Effector CD4-positive, alpha-beta T cell (primary cell): ENCODE data around the gene LGALS3.

ENCODE experiments used
- DNase-seq: peaks from one replicate; pipeline ENCODE4 v3.0.0-alpha.2; 2020

Gene LGALS3

DNA sequence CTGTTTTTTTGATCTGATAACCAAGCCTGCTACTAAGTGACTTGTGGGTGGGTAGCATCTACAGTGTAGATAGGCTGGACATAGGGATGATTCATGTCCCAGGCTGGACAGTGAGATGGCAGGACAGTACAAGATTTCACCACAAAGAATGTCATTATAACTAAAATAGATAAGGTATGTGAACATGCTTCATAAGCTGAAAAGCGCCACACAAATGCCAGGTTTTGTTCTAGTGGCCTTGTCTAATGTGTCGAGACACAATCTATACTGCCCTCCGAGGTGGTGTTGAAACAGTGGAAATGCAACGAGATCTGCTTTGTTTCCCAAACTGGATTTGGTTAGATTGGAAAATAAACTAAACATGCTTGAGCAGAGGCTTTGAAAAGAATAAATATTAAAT lies 4.4 kb downstream of the LGALS3 start:
- no peak for DNase-seq

GRCh38 chr14:55136241-55136640 lies 7.2 kb downstream of the LGALS3 start:
- no peak for DNase-seq

DNA sequence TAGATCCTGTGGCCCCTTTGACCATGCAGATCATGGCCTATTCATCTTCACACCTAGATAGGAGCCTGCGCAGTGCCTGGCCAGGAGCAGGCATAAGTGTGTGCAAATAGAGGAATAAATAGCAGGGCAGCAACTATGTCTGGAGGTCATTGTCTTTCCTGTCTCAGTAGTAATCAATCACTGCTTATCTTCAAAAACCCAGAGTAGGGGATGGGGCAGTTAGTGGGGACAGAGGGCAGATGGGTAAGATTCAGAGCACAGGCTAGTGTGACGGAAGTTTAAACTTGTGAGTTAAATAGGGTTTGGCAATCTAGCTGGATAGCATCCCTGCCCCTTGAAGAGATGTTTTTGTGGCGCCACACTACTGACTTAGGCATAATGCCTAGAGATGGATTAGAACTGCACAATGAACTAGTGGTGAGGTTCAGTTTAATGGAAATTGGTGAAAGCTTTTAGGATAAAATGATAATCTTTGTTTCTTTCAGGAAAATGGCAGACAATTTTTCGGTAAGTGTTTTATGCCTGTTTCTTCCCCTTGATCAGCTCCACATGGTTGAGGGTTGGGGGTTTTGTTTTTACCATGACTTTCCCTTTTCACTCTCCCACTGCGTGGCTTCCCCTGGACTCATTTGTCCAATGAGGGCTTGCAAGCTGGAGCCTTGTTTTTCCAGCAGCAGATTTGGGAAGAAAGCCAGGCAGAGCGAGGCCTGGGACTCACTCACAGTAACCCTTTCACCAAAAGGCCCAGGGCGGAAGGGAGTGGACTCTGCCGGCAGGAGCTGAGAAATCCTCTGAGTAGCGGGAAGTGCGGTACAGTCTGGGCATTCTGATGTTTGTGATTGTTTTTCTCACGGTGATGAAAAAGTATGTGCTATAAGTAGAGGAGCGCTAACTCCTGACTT lies 8.1 kb downstream of the LGALS3 start:
- no peak for DNase-seq

DNA sequence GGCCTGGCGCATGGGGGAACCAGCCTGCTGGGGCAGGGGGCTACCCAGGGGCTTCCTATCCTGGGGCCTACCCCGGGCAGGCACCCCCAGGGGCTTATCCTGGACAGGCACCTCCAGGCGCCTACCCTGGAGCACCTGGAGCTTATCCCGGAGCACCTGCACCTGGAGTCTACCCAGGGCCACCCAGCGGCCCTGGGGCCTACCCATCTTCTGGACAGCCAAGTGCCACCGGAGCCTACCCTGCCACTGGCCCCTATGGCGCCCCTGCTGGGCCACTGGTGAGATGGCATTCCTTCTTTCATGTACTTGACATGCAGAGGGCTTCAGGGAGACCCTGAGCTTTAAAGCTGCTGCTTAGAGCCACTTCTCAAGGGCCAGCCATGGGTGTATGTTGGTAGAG lies 9.0 kb downstream of the LGALS3 start:
- no peak for DNase-seq

- no peak for DNase-seq
These were observed 10.1 kb downstream of the LGALS3 start for GRCh38 chr14:55139141-55139540.

GRCh38 chr14:55139696-55140509 lies 10.9 kb downstream of the LGALS3 start:
- DNase-seq: no peak

DNA sequence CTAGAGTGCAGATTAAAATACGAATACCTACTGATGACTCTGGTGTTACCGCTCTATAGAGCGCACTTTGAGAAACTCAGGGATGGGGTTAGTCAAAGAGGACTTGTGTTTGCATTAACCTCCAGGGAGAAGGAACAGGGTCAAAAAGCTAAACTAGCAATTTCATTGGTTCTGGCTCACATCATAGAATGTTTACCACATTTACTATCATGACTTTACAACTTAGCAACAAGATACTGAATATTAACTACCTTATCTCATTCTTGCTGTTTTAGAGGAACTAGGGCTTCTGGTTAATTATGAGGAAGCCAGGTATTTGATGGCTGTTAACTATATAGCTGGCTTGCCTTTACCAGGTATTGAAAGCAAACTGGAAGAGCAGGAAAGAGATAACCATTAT lies 12.8 kb downstream of the LGALS3 start:
- no peak for DNase-seq

- no peak for DNase-seq
These were observed 13.4 kb downstream of the LGALS3 start for GRCh38 chr14:55142466-55142865.

DNA sequence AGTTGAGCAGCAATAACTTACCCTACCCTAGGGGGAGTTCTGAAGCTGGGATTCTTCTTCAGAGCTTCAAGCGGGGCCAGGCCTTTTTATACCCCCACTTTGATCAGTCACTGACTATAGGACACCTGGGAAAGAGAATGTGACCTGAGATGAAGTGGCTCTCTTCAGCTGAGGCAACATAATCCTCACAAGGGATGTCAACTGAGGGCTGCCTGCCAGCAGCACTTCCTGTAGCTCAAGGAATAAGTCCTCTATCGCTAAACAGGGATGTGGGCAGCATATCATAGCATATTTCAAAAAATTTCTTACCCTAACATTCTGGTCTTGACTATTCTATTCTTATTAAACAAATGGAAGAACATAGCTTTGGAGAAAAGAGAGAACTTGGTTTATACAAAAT lies 17.4 kb downstream of the LGALS3 start:
- no peak for DNase-seq

DNA sequence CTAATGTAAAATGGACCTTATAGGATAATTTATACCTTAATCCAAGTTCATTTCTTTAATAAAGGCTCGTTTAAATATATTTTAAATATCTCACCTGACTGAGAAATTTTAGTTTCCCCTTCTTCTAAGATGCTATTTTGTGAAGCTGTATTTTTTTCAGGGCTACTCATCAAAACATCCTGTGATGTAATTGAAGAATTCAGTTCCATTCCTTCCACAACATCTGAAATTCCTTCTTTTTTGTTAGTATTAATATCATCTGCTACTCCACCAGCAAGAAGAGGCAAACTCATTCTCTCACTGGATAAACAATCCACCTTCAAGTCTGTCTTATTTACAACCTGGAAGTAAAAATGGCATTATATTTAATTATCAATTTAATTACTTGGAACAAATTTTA lies 22.5 kb downstream of the LGALS3 start:
- no peak for DNase-seq

DNA sequence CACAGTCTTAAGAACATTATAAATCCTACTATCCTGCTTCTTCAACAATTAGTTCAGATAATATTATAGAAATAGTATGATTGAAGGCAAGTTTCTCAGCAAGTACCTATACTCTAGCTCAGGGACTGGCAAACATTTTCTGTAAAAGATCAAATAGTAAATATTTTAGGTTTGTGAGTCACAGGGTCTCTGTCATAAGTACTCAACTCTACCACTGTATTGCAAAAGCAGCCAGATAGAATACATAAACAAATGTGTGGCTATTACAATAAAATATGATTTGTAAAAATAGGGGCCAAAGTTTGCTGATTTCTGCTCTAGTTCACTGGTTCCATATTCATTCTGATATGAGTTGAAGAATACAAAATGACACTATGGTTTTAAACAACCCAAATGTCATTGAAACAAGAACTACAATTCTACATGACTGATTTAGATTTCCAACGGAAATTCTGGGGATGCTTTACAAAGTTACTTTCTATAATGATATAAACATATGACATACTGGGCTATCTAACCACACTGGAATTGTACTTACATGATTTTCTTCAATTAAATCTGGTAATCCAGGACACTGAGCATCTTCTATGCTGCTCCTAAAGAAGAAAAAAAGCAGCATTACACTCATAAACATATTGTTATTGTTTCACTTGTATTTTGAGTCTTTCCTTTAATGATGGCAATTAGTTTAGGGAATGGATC lies 23.2 kb downstream of the LGALS3 start:
- DNase-seq: no peak

DNA sequence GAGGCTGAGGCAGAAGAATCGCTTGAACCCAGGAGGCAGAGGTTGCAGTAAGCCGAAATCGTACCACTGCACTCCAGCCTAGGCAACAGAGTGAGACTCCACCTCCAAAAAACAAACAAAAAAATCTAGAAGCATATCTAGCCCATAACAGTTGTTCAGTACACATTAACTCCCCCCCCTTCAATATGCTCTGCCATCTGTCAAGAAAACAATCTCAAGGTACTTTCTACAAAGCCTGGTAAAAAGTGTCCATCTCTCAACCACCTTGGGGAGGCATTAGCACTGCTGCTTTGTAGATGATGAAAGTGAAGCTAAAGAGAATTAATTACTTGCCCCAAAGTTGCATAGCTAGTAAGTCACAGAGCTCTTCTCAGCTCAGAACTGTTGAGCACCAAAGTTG lies 24.9 kb downstream of the LGALS3 start:
- DNase-seq: no peak

- DNase-seq: no peak
These were observed 28.0 kb downstream of the LGALS3 start for GRCh38 chr14:55157080-55157479.

- no peak for DNase-seq
These were observed 29.4 kb downstream of the LGALS3 start for GRCh38 chr14:55158412-55158811.

DNA sequence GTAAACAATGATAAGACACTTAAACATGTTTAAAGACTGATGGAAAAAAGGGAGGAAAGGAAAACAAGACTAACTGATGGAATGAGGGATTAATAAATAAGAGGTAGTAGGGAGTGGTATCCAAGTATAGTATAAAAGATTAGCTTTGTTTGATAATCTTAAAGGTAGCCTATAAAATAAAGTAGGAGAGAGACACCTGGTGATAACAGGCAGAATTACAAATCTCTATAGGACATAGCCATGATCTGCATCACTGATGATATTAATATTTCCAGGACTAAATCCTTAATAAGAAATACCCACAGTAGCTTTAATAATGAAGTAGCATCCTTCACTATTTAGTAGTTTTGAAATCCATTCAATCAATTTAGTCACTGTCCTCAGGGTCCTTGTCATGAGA lies 31.9 kb downstream of the LGALS3 start:
- DNase-seq: no peak

DNA sequence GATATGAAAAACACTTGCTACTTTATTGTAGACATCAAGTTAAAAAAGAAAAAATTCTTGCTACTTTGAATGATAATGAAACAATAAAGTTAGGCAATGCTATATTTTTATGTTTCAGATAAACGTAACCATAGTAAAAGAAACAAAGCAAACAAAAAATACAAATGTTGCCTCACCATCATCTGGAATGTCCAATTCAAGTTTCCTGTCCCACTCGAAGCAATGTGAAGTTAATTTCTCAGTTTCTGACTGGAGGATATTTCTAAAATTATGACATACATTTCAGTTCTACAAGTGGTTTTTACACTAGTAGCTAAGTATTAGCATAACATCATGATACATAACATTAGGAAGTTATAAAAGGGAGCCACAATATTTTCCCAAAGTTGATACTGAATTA lies 41.5 kb downstream of the LGALS3 start:
- no peak for DNase-seq

GRCh38 chr14:55180006-55180405 lies 51.0 kb downstream of the LGALS3 start:
- no peak for DNase-seq

- DNase-seq: no peak
These were observed 51.4 kb downstream of the LGALS3 start for GRCh38 chr14:55180434-55180833.

GRCh38 chr14:55188686-55189295 lies 59.7 kb downstream of the LGALS3 start:
- DNase-seq: no peak

GRCh38 chr14:55190906-55191202 lies 61.8 kb downstream of the LGALS3 start:
- DNase-seq: no peak

- DNase-seq: peak; percentile 86
These were observed 62.4 kb downstream of the LGALS3 start, which contains the start of gene DLGAP5 for GRCh38 chr14:55191203-55192053. DLGAP5 (minus strand) TSS chr14:55191585; CDS start chr14:55189179, 2,406 bp downstream.

DNA sequence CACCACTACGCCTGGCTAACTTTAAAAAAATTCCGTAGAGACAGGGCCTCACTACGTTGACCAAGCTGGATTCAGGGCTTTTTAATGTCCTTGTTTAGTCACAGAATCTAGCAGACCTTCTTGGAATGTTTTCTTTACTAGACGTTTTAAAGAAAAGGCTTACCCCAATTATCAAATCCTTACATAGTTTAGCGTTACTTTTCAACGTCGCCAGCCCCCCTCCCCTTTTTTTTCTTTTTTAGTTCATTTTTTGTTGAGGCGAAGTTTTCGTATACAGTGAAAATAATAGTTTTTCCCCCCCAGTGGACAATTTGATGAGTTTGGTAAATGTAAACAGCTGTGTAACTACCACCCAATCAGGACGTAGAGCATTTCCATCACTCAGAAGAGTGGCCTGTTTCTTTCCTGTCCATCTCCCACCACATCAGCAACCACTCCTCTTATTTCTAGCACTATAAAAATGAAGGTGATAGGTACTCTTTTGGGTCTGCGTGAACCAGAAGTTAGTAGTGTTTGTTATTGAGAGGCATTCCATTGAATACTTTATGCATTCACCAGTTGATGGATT lies 63.1 kb downstream of the LGALS3 start:
- no peak for DNase-seq
